Fibroblast of lung (primary cell): Measurements from ENCODE around the gene MBD5. TPM values are rescaled to one million over a fixed set of nuclear protein-coding genes. Genes with fewer than 3 reads are reported as not detected.

Experiments
- DNase-seq, 2 donors: peaks; one replicate each; pipeline versions ENCODE4 v3.0.0 to v3.0.0-alpha.2; 2010; ENCODE audit warnings: low read depth in 2 of 2
- H2AFZ ChIP-seq: 2 replicates; pipeline ENCODE4 v1.5.1; 2012; ENCODE audit warnings: low read length, control low read depth, inconsistent platforms
- H3K27ac ChIP-seq: 2 replicates; pipeline ENCODE4 v1.5.1; 2011; ENCODE audit warnings: low read length, control low read depth; ENCODE audit not compliant: insufficient read depth
- H3K27me3 ChIP-seq: 2 replicates; pipeline ENCODE4 v1.5.1; 2011; ENCODE audit warnings: mild to moderate bottlenecking, low read length; ENCODE audit not compliant: control insufficient read depth, insufficient read depth
- H3K36me3 ChIP-seq: 2 replicates; pipeline ENCODE4 v1.5.1; 2011; ENCODE audit warnings: low read length; ENCODE audit not compliant: control insufficient read depth, insufficient read depth
- H3K4me1 ChIP-seq: 2 replicates; pipeline ENCODE4 v1.5.1; 2011; ENCODE audit warnings: low read length; ENCODE audit not compliant: control insufficient read depth, insufficient read depth; ENCODE audit errors: extremely low read depth
- H3K4me2 ChIP-seq: 2 replicates; pipeline ENCODE4 v1.5.1; 2011; ENCODE audit warnings: low read length, control low read depth; ENCODE audit not compliant: insufficient read depth; ENCODE audit errors: extremely low read depth
- H3K4me3 ChIP-seq, 4 experiments: fragments of 200-600 bp in 1 of 4; sonication (generic) in 1 of 4; replicated peaks in 1 of 4; 2 replicates each; pipeline ENCODE4 v1.5.1; 2011 to 2016; ENCODE audit warnings: low read length in 4 of 4, low read depth in 3 of 4, mild to moderate bottlenecking in 3 of 4, control low read depth in 2 of 4, inconsistent platforms in 1 of 4, mixed read lengths in 1 of 4; ENCODE audit not compliant: insufficient read depth in 1 of 4; ENCODE audit errors: control extremely low read depth in 1 of 4
- H3K79me2 ChIP-seq: 2 replicates; pipeline ENCODE4 v1.5.1; 2012; ENCODE audit warnings: mild to moderate bottlenecking, low read length, inconsistent platforms; ENCODE audit not compliant: control insufficient read depth, insufficient read depth
- H3K9ac ChIP-seq: 2 replicates; pipeline ENCODE4 v1.5.1; 2011; ENCODE audit warnings: mild to moderate bottlenecking, low read length, control low read depth; ENCODE audit not compliant: insufficient read depth
- H3K9me3 ChIP-seq: 2 replicates; pipeline ENCODE4 v1.5.1; 2012; ENCODE audit warnings: low read depth, low read length; ENCODE audit not compliant: control insufficient read depth, insufficient read depth
- H4K20me1 ChIP-seq: 2 replicates; pipeline ENCODE4 v1.5.1; 2011; ENCODE audit warnings: low read length; ENCODE audit not compliant: control insufficient read depth, insufficient read depth; ENCODE audit errors: extremely low read depth
- CTCF ChIP-seq, 2 donors: IDR thresholded peaks in 1 of 2; conservative IDR thresholded peaks in 1 of 2; 1 replicate in 1 of 2; 2 replicates in 1 of 2; pipeline ENCODE4 v1.5.1; 2011 to 2012; ENCODE audit warnings: low read length in 2 of 2, control low read depth in 1 of 2, inconsistent platforms in 1 of 2, low read depth in 1 of 2, mild to moderate bottlenecking in 1 of 2
- EZH2 ChIP-seq: IDR thresholded peaks from 2 replicates; pipeline ENCODE4 v1.5.1; 2012; ENCODE audit warnings: low read length, control low read depth, mild to moderate bottlenecking; ENCODE audit errors: missing control alignments
- polyA plus RNA-seq, 2 donors: library from polyadenylated mRNA; depleted of rRNA in 1 of 2; stranded (reverse) in 1 of 2; unstranded in 1 of 2; fragments of >200 nt; gene quantifications; 2 replicates each; pipeline ENCODE4 v1.2.1, GENCODE V29; 2011 to 2012; ENCODE audit warnings: missing spikeins in 1 of 2
- total RNA-seq: library from RNA; depleted of rRNA; stranded (reverse); fragments of >200 nt; gene quantifications from 2 replicates; pipeline ENCODE4 v1.2.1, GENCODE V29; 2014

MBD5 gene
- total and polyA plus RNA-seq, 2 donors (not counting 1 experiment from before 2014, with no cell fraction given), result 26.1 to 32.4 TPM

GRCh38 chr2:148459377-148459778 lies 438.5 kb downstream of the MBD5 start:
- no peaks in the 10 kb centered on the region for H3K9me3 ChIP-seq
- H3K9ac ChIP-seq, result no peak overlapping the region
- H3K36me3 ChIP-seq, result no peaks in the 10 kb centered on the region
- TF ChIP-seq CTCF (conservative IDR thresholded peaks at IDR 0.05 in 1 of 2, IDR thresholded peaks at IDR 0.05 in 1 of 2; ENCODE audit: low read depth in 1 of 2, low read length in 2 of 2) (no peak), EZH2 (no peak)
- no peak overlapping the region for H3K4me2 ChIP-seq
- no peak overlapping the region for H2AFZ ChIP-seq
- H3K27me3 ChIP-seq, result no peaks in the 10 kb centered on the region
- H3K79me2 ChIP-seq, result no peaks in the 10 kb centered on the region
- no peak overlapping the region for H3K4me3 ChIP-seq
- H3K4me1 ChIP-seq, result no peaks in the 10 kb centered on the region
- DNase-seq, result peak; percentile 3 to 35
- no peaks in the 10 kb centered on the region for H4K20me1 ChIP-seq
- H3K27ac ChIP-seq, result no peak overlapping the region

DNA sequence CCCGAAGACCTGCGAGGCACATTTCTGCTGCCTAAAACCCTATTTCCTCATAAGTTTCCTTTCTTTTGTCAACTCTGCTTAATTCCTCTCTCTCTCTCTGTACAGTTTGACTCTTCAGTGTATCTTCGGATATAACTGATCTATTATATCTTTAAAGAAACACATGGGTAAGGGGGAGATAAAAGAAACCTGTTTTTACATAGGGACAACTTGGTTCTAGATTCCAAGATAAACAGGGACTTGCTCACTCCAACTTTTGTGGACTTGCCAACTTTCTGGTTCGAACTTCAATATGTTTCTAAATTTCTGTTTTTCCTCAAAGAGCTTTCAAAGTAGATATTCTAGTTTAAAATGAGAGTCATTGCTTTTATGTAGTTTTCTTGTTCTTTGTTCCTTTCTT lies 441.0 kb downstream of the MBD5 start:
- H3K9ac ChIP-seq, result no peak overlapping the region
- no peak overlapping the region for H3K4me2 ChIP-seq
- TF ChIP-seq CTCF (conservative IDR thresholded peaks at IDR 0.05 in 1 of 2, IDR thresholded peaks at IDR 0.05 in 1 of 2; ENCODE audit: low read depth in 1 of 2, low read length in 2 of 2) (no peak), EZH2 (no peak)
- no peak overlapping the region for H3K27ac ChIP-seq
- no peaks in the 10 kb centered on the region for H3K4me1 ChIP-seq
- no peaks in the 10 kb centered on the region for H3K36me3 ChIP-seq
- no peaks in the 10 kb centered on the region for H3K79me2 ChIP-seq
- H3K4me3 ChIP-seq, result no peak overlapping the region
- no peak for DNase-seq
- H3K27me3 ChIP-seq, result no peaks in the 10 kb centered on the region
- H2AFZ ChIP-seq, result no peak overlapping the region
- no peaks in the 10 kb centered on the region for H4K20me1 ChIP-seq
- H3K9me3 ChIP-seq, result no peaks in the 10 kb centered on the region

GRCh38 chr2:148475626-148476025 lies 454.7 kb downstream of the MBD5 start:
- Histone ChIP-seq H3K36me3 (no peaks in the 10 kb centered on the region), H3K9ac (no peak overlapping the region), H2AFZ (no peak overlapping the region), H3K79me2 (no peaks in the 10 kb centered on the region), H3K27me3 (no peaks in the 10 kb centered on the region), H3K9me3 (no peaks in the 10 kb centered on the region), H4K20me1 (no peaks in the 10 kb centered on the region), H3K27ac (no peak overlapping the region), H3K4me3 (no peak overlapping the region), H3K4me2 (no peak overlapping the region), H3K4me1 (no peaks in the 10 kb centered on the region)
- no peak for TF ChIP-seq CTCF (conservative IDR thresholded peaks at IDR 0.05 in 1 of 2, IDR thresholded peaks at IDR 0.05 in 1 of 2; ENCODE audit: low read depth in 1 of 2, low read length in 2 of 2)
- DNase-seq, result peak in 1 of 2 donors; percentile 2
